Activated CD4-positive, CD25-positive, alpha-beta regulatory T cell treated with anti-CD3 and anti-CD28 coated beads, Interleukin-2, amount 50 U/mL, for 24 hours (primary cell): ENCODE results near the gene IFNGR1.
"Not testable (repeated sequence)": the region's sequence is repeated elsewhere in the genome, so short reads cannot be mapped to it uniquely, and the experiment has no call there.

Experiments
- ATAC-seq, 2 donors: fragments of 150-1000 bp; cut with Tn5 transposase; one replicate each; pipeline ENCODE4 v1.10.0; 2021; ENCODE audit warnings: mild to moderate bottlenecking in 1 of 2, moderate library complexity in 1 of 2

IFNGR1 gene

DNA sequence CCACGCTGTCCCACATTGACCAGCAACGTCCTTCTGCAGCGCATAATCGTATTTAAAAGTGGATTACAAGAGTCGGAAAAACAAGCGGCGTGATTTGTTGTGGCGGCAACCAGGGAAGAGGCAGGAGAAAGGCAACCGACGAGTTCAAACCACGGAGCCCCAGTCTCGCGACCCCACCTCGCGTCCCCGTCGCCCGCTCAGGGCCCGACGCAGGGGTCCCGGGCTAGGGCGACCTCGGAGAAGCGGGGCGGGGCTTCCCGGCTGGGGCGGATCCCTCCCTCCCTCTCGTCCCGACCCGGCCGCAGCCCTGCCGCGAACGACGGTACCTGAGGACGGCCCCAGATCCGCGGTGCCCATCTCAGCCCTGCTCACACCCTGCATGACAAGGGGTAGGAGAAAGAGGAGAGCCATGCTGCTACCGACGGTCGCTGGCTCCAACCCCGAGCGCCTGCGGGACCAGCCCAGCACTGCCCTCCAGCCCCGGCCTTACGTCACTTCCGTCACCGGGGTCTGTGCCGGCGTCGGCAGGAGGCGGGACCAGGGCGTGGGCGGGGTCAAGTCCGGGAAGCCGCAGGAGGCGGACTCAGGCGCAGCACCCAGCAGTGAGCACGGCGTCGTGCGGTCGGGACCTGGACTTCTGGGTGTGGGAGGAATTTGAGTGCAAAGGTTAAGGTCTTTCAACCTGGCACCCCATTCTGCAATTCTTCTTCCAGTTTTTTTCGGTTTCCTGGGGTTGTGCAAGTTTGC lies at the start of gene IFNGR1:
TSS of gene IFNGR1 (minus strand) at position 469 of the 747 bp plus-strand sequence. CDS start at position 411, 58 bp downstream.
- ATAC-seq, result peak; percentile 90 to 93

- no peak for ATAC-seq
Measured at GRCh38 chr6:137268911-137269310, 49.7 kb upstream of the IFNGR1 start.

- ATAC-seq, result no peak
Measured at GRCh38 chr6:137266309-137266586, 47.1 kb upstream of the IFNGR1 start.

DNA sequence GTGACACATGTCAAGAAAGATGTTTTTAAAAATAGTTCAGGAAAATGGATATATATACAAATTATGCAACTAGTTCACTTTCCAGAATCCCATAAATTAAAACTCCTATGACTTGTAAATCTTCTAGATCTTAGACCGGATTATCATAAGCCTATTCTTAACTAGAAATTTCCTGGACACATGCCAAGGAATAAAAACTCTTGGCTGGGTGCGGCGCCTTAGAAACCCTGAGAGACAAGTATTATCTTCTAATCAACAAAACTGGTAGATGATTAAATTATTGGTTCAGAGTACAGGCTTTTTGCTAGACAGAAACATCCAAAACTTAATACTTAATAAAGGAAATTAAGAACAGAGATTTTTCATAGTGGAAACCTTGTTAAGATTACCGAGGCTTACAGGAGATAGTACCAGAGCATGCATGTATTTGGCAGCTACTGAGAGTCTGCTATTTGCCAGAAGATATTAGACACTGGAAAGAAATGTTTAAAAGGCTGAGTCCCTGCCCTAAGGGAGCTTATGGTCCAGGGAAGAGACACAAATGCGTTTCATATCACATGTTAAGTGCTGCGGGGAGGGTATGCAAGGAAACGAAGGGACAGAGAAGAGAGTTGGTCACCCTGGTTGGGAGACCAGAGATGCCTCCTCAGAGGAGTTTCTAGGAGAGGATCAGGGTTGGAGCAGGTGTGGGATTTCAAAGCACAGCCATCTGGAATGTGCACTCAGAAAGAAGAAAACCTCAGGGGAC lies 46.5 kb upstream of the IFNGR1 start:
- no peak for ATAC-seq

GRCh38 chr6:137264311-137265075 lies 45.3 kb upstream of the IFNGR1 start:
- ATAC-seq, result no peak

GRCh38 chr6:137261761-137262160 lies 42.6 kb upstream of the IFNGR1 start:
- peak in 1 of 2 donors; percentile 55 for ATAC-seq

GRCh38 chr6:137261361-137261760 lies 42.2 kb upstream of the IFNGR1 start:
- no peak for ATAC-seq

- no peak for ATAC-seq
Measured at GRCh38 chr6:137260217-137260616, 41.0 kb upstream of the IFNGR1 start.

- no peak for ATAC-seq
Measured at GRCh38 chr6:137259349-137259748, 40.2 kb upstream of the IFNGR1 start.

DNA sequence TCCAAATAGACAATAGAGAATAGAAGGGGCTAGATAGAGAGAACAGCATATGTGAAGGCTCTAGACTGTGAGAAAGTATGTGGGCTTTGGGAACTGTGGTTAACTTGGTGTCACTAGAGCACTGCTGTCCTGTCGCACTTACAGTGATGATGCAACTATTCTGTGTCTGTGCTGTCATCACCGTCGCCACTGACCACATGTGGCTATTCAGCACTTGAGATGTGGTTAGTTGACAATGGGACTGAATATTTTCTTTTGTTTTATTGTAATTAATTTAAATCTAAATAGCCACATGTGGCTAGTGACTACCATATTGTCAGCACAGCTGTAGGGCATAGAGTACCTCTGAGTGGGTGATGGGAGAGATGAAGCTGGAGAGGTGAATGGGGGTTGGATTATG lies 39.0 kb upstream of the IFNGR1 start:
- no peak for ATAC-seq

GRCh38 chr6:137256350-137257103 lies 37.3 kb upstream of the IFNGR1 start:
- no peak for ATAC-seq

- ATAC-seq, result no peak
Measured at GRCh38 chr6:137254966-137255365, 35.8 kb upstream of the IFNGR1 start.

DNA sequence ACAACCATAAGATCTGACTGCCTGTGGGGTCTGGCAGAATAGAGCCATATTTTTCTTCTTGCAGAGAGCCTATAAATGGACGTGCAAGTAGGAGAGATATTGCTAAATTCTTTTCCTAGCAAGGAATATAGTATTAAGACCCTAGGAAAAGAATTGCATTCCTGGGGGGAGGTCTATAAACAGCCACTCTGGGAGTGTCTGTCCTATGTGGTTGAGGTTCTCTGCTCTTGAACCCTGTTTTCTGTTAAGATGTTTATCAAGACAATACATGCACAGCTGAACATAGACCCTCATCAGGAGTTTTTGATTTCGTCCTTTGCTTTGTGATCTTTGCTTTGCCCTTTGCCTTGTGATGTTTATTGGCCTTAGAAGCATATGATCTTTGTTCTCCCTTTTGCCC lies 35.2 kb upstream of the IFNGR1 start:
- ATAC-seq, result not testable (repeated sequence)

- no peak for ATAC-seq
Measured at GRCh38 chr6:137248702-137249101, 29.5 kb upstream of the IFNGR1 start.

GRCh38 chr6:137247724-137248123 lies 28.5 kb upstream of the IFNGR1 start:
- ATAC-seq, result no peak

DNA sequence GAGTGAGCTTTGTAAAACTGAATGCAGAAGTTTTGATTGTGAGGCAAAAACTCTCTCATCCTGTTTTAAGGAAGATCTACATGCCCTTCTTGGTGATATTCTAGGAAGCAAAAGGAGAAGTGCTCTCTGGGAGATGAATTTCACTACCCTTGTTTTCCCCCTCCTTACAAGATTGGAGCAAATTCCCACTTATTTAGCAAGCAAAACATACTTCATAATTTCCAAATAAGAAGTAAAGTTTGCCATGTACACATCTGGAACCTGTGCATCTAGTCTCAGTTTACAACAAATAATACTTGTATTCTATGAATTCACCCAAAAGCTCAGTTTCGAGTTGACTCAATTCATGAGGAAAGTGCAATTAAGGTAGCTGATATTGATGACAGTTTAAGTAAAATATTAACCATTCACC lies 27.6 kb upstream of the IFNGR1 start:
- no peak for ATAC-seq

GRCh38 chr6:137246164-137246563 lies 27.0 kb upstream of the IFNGR1 start:
- no peak for ATAC-seq

GRCh38 chr6:137241481-137242038 lies 22.4 kb upstream of the IFNGR1 start:
- no peak for ATAC-seq

DNA sequence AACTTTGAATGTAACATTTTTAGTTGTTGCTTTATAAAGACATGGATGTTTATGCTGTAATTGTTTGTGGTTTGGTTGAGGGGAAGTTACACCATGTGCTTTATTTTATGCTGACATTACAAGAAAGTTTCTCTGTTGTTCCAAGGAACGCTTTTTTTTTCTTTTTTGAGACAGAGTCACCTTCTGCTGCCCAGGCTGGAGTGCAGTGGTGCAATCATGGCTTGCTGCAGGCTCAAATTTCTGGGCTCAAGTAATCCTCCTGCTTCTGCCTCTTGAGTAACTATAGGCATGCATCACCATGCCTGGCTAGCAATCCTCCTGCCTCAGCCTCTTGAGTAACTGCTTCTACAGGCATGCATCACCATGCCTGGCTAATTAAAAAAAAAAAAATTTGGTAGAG lies 21.0 kb upstream of the IFNGR1 start:
- no peak for ATAC-seq

- ATAC-seq, result no peak
Measured at GRCh38 chr6:137237413-137238170, 18.4 kb upstream of the IFNGR1 start.

- no peak for ATAC-seq
Measured at GRCh38 chr6:137236581-137237355, 17.6 kb upstream of the IFNGR1 start.
